ENCODE results near the gene TEDC2.

Gene TEDC2

GRCh38 chr16:2507665-2508064 is 47.8 kb downstream of the TEDC2 start:
- DNase-seq (ENCODE audit: low spot score) = no peak
- TF ChIP-seq CTCF (IDR thresholded peaks at IDR 0.05; ENCODE audit: extremely low read depth, missing control alignments) = no peak

DNA sequence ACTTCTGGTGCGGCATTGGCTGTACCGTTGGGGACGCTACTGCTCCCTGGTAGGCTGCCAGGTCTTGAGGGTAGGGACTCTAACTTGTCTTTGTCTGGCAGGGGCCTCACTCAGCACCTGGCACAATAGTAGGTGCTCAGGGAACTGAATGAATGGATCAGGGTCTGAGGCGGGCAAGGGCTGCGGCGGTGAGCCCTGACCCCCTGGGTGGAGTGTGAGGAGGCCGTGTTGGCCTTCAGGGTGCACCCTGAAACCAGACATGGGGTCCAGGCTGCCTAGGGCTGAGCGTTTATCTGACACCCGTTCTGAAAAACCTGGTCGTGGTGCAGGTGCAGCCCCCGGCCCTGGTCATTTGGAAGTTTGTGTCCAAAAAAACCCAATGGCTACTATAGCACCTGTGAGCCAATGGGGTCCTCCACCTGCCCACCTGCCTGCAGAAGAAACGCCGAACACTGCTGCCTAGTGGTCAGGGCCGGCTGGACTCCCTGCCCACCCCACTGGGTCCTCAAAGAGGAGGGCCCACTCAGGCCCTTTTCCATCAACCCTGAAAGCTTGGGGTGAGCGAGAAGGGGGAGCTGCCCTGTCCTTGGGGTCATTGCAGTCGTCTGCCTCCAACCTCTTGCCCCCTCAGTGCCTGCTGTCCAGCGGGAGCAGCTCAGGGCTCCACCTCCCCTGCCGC is 49.0 kb downstream of the TEDC2 start:
- no peak for DNase-seq (ENCODE audit: low spot score)
- TF ChIP-seq CTCF (IDR thresholded peaks at IDR 0.05; ENCODE audit: extremely low read depth, missing control alignments) = no peak

GRCh38 chr16:2511128-2511800 is 51.4 kb downstream of the TEDC2 start:
- TF ChIP-seq CTCF (IDR thresholded peaks at IDR 0.05; ENCODE audit: extremely low read depth, missing control alignments) = no peak
- DNase-seq (ENCODE audit: low spot score) = no peak

GRCh38 chr16:2511996-2512734 is 52.3 kb downstream of the TEDC2 start:
- TF ChIP-seq CTCF (IDR thresholded peaks at IDR 0.05; ENCODE audit: extremely low read depth, missing control alignments) = no peak

GRCh38 chr16:2512735-2513404 is 53.0 kb downstream of the TEDC2 start:
- peak; percentile 58 for DNase-seq (ENCODE audit: low spot score)
- no peak for TF ChIP-seq CTCF (IDR thresholded peaks at IDR 0.05; ENCODE audit: extremely low read depth, missing control alignments)

More at GRCh38 chr16:2511996-2512734, 52.3 kb downstream of the TEDC2 start:
- no peak for DNase-seq (ENCODE audit: low spot score)

DNA sequence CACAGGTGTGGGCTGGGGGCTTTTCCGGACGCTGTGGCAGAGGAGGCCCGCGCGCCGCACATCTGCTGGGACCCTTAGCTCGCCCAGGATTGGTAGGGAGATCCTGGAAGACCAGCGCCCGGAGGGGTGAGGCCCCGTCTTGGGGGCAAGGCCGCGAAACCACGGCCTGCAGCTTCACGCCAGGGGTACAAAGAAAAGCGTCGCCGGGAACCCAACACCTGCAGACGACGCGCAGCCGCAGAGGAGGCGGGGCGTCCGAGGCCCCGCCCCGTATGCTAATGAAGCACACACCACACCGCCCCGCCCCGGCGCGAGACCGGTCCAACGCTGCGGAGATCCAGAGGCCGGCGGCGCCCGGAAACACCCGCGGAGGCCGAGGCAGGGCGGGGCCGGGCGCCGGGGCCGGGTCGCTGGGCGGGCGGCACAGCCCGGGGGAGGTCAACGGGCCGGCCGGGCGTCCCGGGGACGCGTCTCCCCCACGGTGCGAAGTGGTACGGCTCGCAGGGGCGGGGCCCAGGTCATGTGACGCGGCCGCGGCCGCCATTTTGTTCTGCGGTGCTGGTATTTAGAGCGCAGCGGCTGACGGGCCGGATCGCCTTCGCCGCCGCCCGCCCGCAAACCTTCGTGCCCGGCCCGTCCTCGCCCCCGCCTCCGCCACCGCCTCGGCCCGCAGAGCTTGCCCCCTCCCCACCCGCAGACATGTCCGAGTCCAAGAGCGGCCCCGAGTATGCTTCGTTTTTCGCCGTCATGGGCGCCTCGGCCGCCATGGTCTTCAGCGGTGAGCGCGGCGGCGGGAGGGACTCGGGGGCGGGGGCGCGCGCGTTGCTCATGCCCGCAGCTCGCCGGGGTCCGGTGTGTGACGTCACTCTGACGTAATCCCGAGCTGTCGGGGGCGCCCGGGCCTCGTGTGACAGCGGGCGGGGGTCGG is 53.8 kb downstream of the TEDC2 start, which contains the start of gene ATP6V0C:
Gene ATP6V0C, plus strand, starts transcription at position 548 of the 928 bp plus-strand sequence. Its CDS starts 152 bp downstream, at position 700.
- TF ChIP-seq CTCF (IDR thresholded peaks at IDR 0.05; ENCODE audit: extremely low read depth, missing control alignments) = no peak
- DNase-seq (ENCODE audit: low spot score) = peak; percentile 98
